GM18858 (cell line): ENCODE measurements around the gene TMEM167B.

ENCODE experiments used
- ATAC-seq: cut with Tn5 transposase; IDR thresholded peaks from one replicate; pipeline ENCODE4 v1.9.1; 2021; ENCODE audit not compliant: unreplicated experiment

The TMEM167B gene

DNA sequence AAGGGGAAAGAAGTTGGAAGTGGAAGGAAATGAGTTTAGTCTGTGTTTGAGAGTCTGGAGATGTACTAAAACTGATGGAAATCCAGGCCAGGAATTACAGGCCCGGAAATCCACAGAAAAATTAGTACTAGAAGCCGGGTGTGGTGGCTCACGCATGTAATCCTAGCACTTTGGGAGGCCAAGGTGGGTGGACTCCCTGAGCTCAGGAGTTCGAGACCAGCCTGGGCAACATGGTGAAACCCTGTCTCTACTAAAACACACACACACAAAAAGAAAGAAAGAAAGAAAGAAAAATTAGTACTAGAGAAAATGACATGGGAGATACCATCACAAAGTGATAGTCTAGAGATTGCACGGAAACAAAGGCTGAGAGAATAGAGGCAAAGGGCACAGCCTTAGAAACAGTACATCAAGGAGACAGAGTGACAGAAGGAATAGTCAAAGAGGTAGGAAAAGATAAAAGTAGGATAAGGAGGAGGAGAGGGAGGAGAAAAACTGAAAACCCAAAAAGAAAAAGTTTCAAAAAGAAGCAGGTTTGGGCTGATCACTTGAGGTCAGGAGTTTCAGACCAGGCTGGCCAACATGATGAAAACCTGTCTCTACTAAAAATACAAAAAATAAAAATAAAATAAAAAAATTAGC lies 10.0 kb upstream of the TMEM167B start:
- no peak for ATAC-seq

DNA sequence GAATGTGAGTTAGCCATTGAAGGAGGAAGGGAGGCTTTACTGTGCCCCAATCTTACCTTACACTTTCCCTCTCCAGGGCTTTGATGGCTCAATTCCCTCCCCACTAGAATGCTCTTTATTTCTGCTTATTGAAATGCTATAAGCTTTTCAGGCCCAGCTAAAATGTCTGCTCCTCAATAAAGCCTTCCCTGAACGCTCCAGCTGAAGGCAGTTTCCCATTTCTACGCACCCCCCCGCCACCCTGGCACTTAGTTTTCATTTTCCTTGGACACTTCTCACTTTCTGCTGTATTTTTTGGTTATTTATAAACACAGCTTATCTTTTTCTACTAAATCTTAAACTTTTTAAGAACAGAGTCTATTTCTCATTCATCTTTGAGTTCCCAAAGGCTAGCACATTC lies 7.1 kb upstream of the TMEM167B start:
- no peak for ATAC-seq

DNA sequence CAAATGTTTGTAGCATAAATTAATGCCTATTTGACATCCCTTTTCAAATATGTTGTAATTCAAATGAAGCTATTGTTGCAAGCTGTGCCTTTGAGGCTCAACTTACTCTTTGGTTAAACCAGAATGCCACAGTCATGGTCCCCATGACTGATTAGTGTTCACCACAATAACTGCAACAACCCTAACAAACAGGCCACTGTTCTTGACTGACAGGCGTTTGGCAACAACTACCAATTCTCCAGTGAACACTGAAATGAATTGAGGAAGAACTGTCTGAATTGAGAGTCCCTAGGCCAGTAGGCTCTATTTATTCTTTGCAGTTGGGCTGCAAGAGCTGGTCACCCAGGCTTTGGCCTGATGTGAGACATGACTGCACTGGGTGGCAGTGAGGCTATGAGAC lies 6.6 kb upstream of the TMEM167B start:
- no peak for ATAC-seq

DNA sequence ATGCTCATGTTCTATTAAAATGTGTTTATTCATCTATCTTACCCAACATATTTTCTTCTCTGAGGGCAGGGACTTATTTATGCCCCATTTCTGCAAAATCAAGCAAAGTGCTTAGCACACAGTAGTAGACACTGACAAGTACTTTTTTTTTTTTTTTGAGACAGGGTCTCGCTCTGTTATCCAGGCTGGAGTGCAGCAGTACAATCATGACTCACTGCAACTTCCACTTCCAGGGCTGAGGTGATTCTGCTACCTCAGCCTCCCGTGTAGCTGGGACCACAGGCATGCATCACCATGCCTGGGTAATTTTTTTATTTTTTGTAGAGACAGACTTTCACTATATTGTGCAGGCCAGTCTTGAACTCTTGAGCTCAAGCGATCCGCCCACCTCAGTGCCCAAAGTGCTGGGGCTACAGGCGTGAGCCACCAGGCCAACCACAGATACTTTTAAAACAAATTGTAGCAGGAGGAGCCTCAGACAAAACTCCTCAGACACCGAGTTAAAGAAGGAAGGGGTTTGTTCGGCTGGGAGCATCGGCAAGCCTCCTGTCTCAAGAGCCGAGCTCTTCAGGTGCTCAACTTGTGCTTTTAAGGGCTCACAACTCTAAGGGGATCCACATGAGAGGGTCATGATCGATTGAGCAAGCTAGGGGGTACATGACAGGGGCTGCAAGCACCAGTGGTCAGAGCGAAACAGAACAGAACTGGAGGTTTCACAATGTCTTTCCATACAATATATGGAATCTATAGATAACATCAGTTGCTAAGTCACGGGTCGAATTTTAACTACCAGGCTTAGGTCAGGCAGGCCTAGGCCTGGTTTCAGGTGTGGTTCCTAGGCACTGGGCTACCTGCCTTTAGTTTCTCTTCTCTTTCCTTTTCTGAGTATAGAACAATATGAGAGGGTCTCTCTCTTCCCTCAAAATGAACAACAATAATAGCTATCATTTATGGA lies 5.7 kb upstream of the TMEM167B start:
- no peak for ATAC-seq

DNA sequence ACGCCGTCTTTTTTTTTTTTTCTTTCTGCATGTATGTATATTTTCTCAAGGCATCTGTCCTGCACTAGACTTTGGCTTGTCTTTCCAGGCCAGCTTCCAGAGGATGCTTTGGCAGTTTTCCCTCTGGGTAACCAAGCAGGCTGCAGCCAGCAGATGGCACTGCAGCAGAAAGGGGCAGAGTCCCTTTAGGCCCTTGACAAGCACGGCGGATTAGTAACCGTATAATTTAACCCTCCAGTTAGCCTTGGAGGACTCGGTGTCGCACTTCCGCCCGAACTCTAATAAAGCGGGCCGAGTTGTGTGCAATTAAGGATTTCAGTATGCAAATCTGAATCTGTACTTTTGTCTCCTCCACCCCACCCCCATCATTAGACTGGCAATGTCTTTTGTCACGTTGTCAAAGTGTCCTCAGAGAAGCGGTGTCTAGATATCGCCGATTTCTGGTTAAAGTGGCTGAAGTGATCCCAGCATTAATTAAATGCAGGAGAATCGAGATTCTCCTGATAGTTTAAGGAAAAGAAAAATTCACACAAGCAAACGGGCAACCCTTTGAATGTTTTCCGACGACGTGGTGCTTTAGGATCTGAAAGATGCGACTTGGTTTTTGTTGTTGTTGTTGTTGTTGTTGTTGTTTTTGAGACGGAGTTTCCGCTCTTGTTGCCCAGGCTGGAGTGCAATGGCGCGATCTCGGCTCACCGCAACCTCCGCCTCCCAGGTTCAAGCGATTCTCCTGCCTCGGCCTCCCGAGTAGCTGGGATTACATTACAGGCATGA lies 1.1 kb upstream of the TMEM167B start:
- ATAC-seq = no peak

DNA sequence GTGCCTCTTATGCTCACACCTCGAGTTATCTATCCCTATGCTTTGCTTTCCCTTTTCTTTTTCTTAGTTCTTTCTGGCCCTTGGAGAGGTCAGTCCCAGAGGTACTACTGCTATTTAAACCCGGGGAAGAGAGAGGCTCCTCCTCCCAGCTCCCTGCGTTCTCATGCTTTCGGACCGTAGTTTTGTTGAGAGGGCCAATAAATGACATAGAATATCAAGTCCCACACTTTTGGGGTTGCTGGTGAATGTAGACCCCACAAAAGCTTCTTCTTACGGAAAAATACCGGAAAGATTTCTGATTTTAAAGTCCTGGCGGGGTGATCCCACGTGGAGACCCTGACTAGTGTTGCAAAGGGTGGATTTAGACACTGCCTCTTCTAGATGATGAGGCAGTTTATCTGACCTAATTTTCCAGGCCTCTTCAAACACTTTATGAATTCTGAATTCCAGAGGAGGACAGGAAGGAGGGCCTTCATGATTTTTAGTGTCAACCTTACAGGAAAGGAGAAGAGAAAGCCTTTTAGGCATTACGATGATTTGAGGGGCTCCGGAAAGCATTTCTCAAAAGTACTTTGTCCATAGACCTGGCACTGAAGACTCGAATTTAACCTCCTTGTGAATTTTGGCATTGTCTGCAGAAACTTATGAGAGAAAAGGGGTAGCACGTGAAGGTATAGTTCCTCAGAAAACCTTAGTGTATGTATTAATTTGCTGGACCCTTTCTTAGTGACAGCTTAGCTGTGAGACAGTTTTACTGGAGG lies 694 bp downstream of the TMEM167B start:
- ATAC-seq = peak; percentile 40

DNA sequence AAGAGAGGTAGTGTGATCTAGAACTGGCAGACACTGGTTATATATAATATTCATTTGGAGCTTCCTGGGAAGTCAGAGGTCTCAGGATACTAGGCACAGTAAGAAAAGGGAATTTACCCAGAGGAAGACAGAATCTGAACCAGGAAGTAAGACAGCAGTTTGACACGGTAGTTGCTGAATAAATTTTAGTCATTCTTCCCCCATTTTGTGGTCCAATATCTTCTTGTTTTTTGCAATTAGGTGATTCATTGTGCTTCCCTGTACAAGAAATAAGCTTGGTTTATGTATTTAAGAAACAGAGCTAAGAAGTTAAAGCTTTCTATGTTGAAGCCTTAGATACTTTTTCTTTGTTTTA lies 1.3 kb downstream of the TMEM167B start:
- ATAC-seq = no peak

DNA sequence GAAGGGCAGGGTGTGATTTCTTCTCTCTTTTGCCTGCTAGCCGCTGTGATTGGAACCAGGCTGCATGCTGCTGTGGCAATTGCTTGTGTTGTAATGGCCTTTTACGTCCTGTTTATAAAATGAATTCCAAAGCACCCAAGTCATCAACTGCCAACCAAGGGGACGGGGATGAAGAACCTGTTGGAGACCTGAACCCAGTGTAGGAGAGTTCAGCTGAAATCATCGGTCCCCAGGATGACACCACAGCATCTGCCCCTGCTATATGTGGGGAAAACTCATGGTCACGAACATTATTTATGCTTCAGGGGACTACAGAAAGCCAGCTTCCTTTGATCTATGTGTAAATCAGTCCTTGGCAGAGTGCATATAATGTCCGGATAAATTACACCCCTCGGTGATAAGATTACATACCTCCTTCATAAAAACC lies 3.8 kb downstream of the TMEM167B start:
- ATAC-seq = no peak

DNA sequence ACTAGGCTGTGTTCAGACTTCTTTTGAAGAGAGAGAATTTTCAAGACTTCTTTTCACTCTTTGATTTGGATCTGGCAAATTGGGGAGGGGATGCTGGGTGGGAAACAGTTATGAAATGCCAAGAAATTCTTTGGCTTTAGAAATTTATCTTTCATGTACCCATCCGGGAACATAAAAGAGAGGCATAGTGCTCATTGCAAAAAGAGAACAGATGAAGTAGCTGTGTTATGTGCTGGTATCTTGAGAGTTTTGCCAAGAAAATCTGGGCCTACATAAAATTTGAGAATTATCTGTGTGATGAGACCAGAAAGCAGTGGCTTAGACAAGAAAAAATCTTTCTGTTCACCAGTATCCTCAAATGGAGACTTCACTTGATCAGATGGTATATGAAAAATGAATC lies 4.3 kb downstream of the TMEM167B start:
- no peak for ATAC-seq

DNA sequence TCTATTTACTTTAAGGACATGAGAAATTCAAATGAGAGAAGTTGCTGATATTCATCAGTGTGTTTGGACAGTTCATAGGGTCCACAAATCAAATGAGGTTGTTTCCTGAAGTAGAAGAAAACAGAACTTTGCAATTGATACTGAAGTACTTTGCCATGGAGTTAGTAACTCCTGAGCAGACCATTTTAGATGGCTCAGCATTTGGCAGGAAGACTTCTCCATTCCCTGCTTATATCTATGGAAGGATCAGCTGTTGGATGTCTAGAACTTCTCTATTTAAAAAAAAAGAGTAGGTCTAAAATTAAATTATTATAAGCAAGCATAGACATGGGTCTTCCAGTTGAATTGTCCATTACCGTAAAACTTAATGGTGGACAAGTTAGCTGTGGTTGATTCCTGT lies 5.1 kb downstream of the TMEM167B start:
- no peak for ATAC-seq

DNA sequence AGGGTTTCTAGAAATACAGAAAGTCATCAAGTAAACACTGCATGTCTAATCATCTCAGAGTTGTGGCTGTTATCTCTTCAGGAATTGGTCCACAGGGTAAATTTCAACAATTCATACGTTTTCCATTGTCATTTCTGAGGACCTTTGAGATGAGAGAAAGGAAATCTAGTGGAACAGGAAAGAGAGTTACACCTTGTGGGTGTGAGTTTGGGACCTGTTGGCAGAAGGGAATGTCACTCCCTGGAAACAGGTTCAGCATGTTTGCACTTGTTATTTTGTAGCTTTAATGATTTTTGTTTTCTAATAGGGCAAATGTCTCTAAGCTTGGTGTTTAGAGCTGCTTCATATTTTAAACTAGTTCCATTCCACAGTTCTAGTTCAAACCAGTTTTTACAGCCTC lies 5.6 kb downstream of the TMEM167B start:
- no peak for ATAC-seq

DNA sequence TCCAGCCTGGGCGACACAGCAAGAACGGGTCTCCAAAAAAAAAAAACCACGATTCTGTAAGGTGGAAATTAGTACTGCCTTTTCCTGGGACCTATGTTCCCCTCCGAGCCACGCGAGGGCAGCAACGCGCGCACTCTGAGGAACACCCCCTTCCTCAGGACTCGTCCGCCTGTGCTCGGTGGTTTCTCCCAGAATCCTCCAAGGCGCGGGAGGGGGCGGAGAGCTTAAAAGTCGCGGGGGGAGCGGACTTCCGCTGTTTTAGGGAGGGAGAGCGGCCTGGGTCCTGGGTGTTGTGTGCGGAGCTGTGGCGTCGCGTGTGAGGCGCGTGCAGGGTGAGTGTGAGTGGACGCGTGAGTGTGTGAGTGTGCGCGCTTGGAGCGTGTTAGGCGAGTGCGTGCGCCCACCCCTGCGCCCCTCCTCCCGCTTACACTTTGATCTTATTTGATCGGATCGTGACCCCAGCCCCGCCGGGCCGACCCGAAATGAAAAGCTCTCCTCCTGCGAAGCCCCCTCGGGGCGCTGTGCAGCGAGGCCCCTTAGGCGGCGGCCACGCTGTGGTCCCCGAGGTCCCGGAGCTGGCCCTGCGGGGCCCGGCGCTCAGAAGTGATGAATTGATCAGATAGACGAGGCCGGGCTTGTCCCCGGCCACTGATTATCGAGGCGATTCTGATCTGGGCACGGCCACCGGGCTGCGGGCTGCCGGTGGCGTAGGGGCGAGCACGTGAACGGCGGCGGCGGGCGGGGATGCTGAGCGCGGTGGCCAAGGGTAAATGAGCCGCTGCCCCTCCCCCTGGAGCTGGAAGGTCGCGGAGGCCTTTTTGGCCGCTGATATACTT lies 9.6 kb downstream of the TMEM167B start:
- ATAC-seq = peak; percentile 77

DNA sequence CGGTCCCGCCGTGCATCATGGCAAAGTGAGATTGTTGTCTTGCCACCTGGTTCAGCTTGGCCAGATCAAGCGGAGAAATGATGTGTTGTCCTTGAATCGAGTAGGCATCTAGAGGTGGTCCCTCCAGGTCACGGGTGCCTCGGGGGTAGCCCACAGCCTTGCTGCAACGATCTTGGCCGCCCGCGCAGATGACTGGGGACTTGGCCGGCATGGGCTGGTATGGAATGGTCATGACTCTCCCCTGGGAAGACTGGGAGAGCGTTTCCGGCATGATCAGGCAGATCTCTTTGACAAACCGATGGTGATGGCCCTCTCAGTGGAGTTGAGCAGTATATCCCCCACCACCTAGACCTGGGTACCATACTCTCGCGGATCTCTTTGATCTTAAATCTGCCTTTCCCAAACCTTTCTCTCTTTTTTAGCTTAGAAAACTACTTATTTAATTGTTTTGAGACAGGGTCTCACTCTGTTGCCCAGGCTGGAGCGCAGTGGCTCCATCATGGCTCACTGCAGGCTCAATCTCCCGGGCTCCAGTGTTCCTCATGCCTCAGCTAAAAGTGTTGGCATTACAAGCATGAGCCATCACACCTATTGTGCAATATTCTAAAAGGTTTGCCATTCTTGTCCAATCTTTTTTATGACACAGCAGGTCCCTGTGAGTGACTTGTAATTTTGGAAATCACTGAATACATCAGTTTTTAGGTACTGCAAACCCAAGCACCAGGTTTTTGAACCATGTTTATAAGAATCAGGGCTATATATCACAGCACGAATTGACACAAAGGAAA lies 14.0 kb downstream of the TMEM167B start:
- no peak for ATAC-seq

DNA sequence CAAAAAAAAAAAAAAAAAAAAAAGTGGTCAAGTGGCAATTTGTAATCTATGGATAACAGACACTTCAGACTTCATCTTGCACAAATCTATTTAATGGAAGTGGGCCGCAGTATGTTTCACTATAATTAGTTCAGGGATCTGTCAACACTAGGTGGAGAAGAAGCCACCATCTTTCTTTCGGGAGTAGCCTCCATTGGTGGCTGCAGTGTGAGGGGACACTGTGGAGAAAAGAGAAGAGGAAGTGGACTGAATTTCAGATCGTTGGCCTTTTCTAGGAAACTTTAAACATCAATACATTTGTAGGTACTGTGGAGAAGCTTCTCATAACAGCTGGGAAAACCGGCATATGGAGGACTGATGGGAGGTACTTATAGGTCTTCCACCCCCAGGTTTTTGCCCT lies 15.3 kb downstream of the TMEM167B start:
- ATAC-seq = no peak

DNA sequence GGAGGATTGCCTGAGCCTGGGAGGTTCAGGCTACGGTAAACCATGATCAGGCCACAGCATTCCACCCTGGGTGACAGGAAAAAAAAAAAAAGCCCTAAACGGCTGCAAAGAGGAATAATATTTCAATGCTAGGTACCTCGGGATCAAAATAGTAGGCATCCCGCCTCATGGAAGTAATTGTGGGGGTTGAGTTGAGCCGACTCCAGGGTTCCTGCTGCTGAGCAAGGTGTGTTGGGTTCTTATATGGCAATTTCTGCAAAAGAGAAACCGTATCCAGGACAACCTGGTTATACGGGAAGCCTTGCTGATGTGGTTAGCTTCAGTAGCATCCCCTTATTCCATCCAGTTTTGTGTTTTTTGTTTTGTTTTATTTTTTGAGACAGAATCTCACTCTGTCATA lies 17.2 kb downstream of the TMEM167B start:
- ATAC-seq = no peak

DNA sequence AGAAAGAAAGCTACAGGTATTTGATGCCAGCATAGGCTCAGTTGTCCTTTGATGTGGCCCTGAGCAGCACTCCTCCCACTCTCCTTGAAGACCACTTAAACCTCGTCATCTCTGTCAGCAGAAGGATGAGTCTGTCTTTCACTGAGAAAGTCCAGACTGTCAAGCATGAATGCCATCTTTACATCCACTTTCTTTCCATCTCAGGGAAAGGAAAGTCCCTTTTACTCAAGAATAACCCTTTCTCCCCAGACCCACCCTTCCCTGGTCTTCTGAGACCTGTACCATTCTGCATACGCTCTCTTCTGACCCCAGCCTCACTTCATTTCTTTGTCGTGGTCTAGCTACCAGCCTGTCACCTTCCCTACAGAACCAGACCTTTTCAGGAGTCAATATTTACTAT lies 19.3 kb downstream of the TMEM167B start:
- ATAC-seq = no peak

DNA sequence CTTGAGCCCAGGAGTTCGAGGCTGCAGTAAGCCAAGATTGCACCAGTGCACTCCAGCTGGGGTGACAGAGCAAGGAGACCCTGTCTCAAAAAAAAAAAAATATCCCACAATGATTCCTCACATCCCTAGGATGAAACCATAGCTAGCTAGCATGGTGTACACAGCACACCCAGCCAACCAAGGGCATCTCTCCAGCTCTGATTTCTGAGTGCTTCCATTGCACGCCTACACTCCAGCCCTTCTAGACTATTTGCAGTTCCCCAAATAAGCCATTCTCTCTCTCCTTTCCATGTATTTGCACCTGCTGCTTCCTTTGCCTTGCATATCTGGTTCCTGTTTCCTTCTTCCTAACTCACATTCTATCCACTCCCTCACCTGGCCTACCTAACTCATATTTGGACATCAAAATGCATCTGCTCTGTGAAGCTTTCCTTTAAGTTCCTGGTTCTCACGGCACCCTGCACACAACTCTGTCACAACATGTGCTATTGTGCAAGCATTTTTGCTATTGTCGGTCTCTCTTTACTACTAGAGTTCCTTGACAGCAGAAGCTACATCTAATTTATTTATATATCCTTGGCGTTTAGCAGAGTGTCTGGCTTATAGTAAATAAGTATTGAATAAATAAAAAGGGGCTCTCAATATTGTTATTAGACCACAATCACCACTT lies 21.0 kb downstream of the TMEM167B start:
- ATAC-seq = no peak

DNA sequence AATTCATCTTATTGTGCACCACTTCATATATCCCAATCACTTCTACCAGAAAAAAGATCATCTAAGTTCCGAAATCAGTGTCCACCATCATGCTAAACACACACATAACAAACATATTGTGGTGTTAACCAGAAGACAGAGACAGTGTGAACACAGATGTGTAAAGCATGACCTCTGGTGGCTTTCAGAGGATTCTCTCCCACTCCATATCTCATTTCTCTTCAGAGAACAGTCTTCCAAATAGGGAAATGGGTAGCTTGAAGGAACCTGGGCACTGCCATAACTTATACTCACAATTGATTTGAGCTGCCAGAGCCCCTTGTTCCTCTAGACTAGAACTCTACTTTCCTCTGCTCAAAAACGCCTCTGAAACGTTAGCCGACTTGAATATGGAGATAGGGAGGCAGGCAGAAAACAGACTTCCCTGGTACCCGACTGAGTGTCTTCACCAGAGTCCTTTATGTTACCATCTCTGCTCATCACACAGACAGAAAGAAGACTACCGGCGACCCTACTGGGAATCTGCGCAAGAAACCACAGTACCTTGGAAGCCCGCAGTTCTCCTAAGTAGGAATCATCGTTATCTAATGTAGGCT lies 21.6 kb downstream of the TMEM167B start:
- ATAC-seq = peak; percentile 38
